Stimulated activated CD8-positive, alpha-beta memory T cell treated with anti-CD3 and anti-CD28 coated beads, Interleukin-12 subunit alpha, Interleukin-12 subunit beta, amount 100 ng/mL, for 24 hours (primary cell): Measurements from ENCODE around the gene TBC1D22A.

ENCODE experiments used
- DNase-seq: peaks from one replicate; pipeline ENCODE4 v3.0.0-alpha.2; 2020; ENCODE audit errors: extremely low read depth

The TBC1D22A gene

DNA sequence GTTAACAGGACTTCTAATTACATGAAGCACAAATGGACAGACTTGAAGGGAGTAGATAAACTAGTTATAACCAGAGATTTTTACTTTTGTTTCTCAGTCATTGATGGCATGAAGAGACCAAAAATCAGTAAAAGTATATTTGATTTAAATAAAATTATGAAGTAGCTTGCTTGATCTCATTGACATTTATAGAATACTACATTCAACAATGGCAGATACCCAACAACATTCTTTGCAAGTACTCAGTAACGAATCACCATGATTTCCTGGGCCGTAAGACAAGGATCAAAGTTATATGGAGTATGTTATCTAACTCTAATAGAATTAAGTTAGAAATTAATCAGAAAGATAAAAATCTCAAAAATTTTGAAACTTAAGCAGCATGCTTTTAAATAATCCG, 317.6 kb downstream of the TBC1D22A start:
- DNase-seq: no peak

GRCh38 chr22:47082505-47082904, 320.1 kb downstream of the TBC1D22A start:
- DNase-seq: no peak

- no peak for DNase-seq
Measured at GRCh38 chr22:47083379-47083986, 321.0 kb downstream of the TBC1D22A start.

DNA sequence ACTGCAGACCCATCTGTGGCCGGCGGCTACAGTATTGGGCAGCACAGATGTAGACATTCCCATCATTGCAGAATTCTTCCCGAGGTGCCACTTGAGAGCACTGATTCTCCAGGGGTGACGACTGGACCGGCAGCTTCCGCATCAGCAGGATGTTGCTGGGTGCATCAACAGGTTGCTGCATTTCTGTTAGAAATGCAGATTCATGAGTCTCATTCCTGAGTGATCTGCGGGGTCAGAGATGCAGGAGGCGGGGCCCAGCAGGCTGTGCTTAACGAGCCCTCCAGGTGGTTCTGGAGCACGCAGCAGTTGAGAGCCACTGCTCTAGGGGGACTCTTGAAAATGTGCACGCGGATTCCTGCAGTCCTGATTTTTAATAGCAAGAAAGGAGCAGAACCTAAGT, 321.8 kb downstream of the TBC1D22A start:
- DNase-seq: no peak

- no peak for DNase-seq
Measured at GRCh38 chr22:47086596-47087248, 324.3 kb downstream of the TBC1D22A start.

DNA sequence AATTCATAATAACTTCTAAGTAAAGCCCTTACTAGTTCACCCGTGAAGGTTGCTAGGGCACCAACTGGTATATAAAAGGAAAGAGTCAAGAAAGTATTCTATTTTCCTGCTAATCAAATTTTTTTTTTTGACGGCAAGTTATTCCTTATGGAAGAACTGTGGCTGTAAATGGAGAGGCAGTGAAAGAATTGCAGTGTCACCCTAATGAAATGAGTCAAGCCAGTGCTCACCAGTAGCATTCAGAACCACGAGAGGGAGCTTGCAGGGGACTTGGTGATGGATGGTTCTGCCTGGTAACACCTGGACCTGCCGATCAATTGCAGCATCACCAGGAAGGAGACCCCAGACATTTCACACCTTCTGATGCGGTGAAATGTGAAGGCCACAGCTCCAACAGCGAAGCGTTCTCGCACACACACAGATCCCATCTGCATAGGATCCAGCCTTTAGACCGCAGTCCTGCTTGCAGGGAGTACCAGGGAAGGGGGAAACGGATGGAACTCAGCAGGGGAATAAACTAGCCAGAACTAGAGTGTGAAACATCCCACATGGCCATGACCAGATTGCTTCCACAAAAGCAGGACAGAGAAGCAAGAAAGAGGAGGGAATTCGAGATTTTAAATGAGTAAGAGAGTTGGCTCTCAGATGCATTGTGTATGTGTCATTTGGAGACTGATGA, 326.2 kb downstream of the TBC1D22A start:
- no peak for DNase-seq

GRCh38 chr22:47089374-47089773, 326.9 kb downstream of the TBC1D22A start:
- no peak for DNase-seq

DNA sequence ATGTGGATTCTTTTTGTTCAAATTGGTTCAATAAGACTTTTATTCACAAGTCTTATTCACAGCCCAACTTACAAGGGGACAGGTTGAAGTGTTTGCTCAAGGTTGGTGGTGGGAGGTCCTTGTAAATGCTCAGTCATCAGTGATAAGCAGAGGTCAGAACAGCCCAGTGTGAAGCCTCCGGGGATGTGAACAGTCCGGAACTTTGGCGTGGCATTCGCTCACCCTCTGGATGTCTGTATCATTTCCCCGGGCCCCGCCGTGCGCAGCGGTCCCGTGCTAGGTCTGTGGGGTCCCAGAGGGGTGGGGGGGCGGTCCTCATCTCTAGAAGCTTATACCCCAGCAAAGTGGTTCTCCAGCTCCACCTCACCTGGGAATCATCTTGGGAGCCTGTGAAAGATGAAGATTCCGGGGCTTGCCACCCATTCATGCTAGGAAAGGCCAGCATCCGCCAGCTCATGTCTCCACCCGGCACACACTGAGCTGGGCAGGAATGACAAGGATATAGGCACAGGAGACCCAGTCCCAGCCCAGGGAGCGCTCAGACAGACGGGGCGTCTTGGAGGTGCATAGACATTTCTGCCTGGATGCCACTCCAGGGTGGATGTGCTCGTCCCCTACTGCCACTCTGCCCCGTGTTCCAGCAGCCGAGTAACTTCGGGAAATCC, 327.5 kb downstream of the TBC1D22A start:
- DNase-seq: no peak

- no peak for DNase-seq
Measured at GRCh38 chr22:47090591-47091245, 328.3 kb downstream of the TBC1D22A start.

GRCh38 chr22:47091246-47091651, 328.8 kb downstream of the TBC1D22A start:
- no peak for DNase-seq

- no peak for DNase-seq
Measured at GRCh38 chr22:47091921-47092700, 329.7 kb downstream of the TBC1D22A start.

DNA sequence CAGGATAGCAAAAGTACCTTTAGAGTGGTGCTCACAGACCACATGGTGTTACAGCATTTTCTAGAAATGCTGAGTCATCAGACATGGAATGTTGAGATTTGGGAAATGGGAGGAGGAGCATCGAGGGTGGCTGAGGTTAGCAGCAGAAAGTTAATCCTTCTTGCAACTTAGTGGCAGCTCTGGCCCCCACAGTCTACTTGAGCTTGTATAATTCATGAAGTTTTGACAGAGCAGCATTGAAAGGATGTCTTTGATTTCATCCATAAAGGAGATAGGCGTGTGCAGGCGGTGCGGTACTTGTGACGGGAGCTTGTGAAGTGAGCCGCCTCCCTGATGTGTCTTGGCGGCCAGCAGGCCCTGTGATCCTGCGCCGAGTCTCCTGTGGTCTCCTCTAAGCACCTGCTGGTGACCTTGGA, 330.5 kb downstream of the TBC1D22A start:
- DNase-seq: no peak

DNA sequence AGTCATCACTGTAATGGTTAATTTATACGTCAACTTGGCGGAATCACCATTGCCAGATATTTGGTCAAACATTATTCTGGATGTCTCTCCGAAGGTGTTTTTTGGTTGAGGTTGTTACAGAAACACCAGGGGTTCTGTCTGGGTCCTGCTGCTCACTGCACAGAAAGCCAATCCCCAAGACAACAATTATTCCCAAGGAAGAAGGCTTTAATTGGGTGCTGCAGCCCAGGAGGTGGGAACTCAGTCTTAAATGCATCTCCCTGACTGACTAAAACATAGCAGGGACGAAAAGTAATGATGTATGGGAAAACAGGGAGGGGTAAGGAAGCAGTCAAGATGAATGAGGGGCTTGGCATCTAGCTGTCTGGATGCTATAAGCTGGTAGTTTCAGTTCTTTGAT, 331.3 kb downstream of the TBC1D22A start:
- no peak for DNase-seq

DNA sequence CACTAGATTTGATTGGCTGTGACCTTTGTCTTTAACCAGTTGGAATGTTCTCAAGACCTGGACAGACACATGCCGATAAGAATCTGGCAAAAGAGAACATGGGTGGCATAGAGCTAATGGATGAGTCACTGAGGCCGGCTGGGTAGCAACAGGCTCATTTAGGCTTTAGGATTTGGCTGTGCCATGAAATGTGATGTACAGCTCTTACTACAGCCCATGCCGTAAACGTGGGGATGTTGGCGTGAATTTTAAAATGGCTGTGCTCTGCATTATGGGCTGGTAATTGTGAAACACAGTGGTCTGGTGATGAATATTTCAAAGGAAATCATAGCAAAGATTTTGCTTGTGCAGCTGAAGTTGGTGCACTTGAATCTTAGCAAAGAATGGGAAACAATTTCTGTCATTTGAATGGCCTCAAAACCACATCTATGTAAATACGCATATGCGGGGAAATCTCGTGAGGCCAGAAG, 332.4 kb downstream of the TBC1D22A start:
- no peak for DNase-seq

DNA sequence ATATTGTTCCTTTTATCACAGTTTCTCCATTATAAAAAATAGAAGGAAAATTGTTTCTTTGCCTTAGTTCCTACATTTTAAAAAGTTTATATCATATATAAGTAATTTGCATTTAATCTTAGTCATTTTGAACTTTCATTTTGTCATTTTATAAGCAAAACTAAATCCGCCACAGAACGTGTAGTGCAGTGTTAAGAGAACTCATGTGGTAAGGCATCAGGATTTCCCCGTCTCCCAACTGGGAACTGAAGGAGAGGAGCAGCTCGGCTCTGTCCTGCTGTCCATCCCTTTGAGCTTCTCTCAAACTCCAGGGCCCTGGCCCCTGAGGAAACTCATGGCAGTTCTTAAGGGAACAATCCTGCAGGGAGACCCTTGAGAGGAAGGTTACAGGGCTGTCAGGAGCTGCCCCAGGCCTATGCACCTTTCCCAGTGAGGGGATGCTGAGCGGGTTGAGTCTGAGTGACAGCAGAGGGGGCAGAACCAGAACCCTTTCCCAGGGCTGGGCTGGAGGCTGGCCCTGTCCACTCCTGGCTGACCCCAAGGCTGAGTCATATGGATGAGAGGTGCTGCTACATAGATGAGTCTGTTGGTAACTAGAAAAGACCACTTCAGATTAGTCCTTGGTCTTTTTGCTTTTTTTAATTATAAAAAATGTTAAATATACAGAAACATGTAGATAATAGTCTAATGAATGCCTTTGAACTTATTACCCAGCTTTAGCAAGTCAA, 333.1 kb downstream of the TBC1D22A start:
- DNase-seq: no peak

GRCh38 chr22:47098121-47098520, 335.7 kb downstream of the TBC1D22A start:
- DNase-seq: no peak

DNA sequence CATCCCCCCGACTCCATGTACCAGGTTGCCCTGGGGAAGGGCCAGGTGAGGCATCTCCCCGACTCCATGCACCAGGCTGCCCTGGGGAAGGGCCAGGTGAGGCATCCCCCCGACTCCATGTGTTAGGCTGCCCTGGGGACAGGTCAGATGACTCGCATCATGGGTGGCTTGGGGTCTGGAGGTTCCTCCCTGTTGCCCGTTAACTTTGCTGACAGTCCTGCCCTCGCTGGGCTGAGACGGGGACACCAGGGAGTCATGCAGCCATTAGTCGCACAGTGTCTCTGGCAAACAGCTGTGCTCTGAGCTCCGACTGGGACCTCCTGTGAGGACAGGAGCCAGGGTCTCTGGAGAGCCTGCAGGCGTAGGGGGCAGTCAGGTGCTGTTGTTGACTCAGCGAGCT, 336.1 kb downstream of the TBC1D22A start:
- no peak for DNase-seq

DNA sequence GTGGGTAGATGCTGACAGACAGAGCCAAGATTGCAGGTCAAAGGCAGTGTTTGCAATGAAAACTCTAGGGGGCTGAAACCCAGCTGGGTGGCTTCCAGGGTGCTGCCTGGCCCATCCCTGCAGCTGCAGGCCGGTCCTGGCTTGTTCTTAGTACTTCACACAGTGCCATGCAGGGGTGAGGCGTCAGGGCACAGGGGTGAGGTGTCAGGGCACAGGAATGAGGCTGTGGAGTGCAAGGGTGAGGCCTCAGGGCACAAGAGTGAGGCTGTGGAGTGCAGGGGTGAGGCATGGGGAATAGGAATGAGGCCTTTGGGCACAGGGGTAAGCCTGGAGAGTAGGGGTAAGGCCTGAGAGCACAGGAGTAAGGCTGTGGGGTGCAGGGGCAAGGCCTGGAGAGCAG, 337.6 kb downstream of the TBC1D22A start:
- no peak for DNase-seq

DNA sequence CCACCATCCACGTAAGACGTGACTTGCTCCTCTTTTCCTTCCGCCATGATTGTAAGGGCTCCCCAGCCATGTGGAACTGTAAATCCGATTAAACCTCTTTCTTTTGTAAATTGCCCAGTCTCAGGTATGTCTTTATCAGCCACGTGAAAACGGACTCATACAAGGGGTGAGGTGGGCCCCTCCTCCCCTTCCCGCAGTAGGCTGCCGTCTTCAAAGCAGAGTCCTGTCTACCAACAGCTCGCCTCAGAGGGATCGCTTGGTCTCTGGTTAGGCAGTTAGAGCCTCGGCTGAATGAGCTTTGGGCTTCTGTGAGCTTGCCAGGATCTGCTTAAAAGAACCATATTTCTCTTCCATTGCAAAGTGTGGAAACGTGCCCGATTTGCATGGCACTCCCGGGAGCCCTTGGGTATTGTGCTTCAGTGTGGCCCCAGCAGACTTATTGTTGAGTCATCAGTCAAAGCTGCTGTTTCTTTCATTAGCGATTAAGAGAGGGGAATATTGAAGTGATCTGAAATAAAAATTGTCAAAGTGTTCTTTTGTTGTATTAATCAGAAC, 338.3 kb downstream of the TBC1D22A start:
- DNase-seq: no peak

DNA sequence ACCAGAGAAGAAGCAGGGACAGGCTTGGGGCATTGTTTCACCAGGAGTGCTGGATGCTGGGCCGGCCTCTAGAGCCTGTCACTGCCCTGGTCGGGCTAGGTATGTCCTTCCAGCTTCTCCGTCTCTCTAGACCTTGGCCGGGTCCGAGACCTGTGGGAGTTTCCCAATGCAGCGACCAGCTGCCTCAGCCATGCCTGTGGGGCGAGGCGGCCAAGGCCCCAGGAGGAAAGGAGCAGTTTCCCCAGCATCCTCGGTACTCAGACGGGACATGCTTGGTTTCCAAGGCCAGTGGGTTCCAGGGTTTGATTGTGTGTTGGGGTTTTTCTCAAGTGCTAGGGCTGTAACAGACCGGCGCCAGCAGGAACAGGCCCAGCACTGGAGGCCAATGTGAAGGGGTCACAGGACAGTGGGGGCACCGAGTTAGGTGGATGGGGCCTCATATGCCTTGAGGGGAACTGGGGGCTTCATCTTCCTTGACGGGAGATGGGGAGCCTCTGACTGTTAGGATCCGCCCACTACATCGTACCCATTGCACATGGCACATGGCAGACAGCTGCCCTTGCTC, 339.0 kb downstream of the TBC1D22A start:
- DNase-seq: no peak
